ENCODE data around the gene LHFPL6. TPM values are rescaled to one million over a fixed set of nuclear protein-coding genes. Genes with fewer than 3 reads are reported as not detected.

Gene LHFPL6
- polyA plus RNA-seq (ENCODE audit: insufficient read length in 12 of 12) = 10 to 100 TPM in 11 of 12 donors, not detected in 1; 52.9 to 88.6 (median 62.4) TPM
- long read RNA-seq, donor 1, partial matches to known transcripts = 9 of 9 reads
- long read RNA-seq, donor 1, other reads (novel, unspliced or antisense) = 0 of 9 reads
- long read RNA-seq, donor 2, partial matches to known transcripts = 36 of 36 reads
- long read RNA-seq, donor 2, other reads (novel, unspliced or antisense) = 0 of 36 reads
- long read RNA-seq, donor 3, partial matches to known transcripts = 9 of 9 reads
- long read RNA-seq, donor 3, other reads (novel, unspliced or antisense) = 0 of 9 reads
- long read RNA-seq, donor 4, partial matches to known transcripts = 7 of 7 reads
- long read RNA-seq, donor 4, other reads (novel, unspliced or antisense) = 0 of 7 reads
- long read RNA-seq, donor 5, partial matches to known transcripts = 36 of 38 reads
- long read RNA-seq, donor 5, other reads (novel, unspliced or antisense) = 0 of 38 reads
- long read RNA-seq, donor 6, partial matches to known transcripts = 20 of 21 reads
- long read RNA-seq, donor 6, other reads (novel, unspliced or antisense) = 0 of 21 reads
- long read RNA-seq, donor 7, partial matches to known transcripts = 21 of 21 reads
- long read RNA-seq, donor 7, other reads (novel, unspliced or antisense) = 0 of 21 reads
- long read RNA-seq, donor 8, partial matches to known transcripts = 29 of 29 reads
- long read RNA-seq, donor 8, other reads (novel, unspliced or antisense) = 0 of 29 reads
- long read RNA-seq, donor 9, partial matches to known transcripts = 24 of 24 reads
- long read RNA-seq, donor 9, other reads (novel, unspliced or antisense) = 0 of 24 reads
- long read RNA-seq, donor 10, partial matches to known transcripts = 34 of 35 reads
- long read RNA-seq, donor 10, other reads (novel, unspliced or antisense) = 0 of 35 reads
- long read RNA-seq, donor 11, partial matches to known transcripts = 33 of 33 reads
- long read RNA-seq, donor 11, other reads (novel, unspliced or antisense) = 0 of 33 reads

GRCh38 chr13:39602614-39603366 is at the start of gene LHFPL6:
TSS of gene LHFPL6 (minus strand) at chr13:39603193.
- DNase-seq = peak; percentile 81

DNA sequence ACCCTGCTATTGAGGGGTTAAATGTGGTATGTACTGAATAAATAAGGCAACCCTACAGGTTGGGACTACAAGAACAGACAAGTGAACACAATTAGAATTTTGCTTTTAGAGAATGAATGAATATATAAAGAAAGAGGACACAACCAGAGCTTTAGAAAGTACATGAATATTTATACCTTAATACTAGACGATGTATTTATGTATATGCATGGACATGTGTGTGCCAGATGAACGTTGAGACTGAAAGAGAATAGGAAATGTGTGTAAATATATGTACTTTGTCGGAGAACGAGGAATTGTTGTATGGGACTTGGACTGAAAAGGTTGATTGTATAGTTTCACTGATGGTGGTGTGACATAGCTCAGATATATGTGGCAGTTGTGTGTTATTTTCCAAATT is 43.1 kb upstream of the LHFPL6 start:
- DNase-seq = no peak

- no peak for DNase-seq
These were observed 38.7 kb upstream of the LHFPL6 start for GRCh38 chr13:39641645-39642044.

DNA sequence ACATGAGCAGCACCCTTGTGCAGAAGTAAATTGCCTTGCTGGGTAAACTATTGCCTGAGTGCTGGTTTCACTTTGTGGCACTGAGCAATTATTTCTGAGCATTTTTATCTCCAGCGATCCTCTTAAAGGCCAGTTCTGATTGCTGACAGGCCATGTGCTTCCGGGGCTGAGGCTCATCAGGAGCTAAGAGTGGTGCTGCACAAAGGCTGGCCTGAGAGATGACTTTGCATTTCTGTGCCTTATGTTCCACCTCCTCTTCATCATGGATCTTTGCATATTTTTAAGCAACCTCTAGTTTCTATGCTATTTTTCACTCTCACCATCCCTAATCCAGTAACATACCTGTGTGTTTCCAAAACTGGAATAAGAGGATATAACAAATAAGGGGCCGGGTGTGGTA is 34.9 kb upstream of the LHFPL6 start:
- DNase-seq = no peak

DNA sequence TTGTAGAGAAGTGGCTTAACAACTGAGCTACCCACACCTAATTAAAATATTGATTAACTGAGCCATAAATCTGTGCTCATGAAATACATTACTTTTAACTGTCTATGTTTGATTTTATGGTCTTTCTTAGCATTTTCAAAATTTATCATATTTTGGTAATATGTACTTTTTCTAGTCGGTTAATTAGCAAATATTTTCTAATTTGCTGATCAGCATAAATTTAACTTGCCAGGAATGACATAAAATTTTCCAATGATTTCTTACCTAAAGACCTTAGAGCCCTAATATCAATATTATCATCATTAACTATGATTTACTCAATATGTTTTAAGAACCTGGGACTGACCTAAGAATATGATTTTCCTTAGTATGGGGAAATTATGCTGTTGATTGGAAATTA is 32.6 kb upstream of the LHFPL6 start:
- DNase-seq = no peak

DNA sequence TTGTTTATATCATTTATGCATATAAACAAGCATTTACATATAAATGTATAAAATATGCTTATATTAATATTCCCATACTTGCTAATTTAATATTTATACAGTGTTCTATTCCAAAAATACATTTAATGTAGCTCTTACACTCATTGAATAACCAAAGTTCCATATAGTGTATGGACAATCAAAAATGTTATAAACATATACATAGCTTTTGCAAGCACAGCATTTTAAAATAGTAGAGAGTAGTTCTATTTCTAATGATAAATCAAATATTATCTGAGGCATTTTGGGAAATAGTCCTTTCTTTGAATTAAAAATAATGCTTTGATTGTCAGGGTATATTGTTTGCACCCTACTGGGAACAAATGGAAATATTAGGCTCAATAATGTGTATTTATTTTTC is 30.0 kb upstream of the LHFPL6 start:
- no peak for DNase-seq

GRCh38 chr13:39631307-39631706 is 28.3 kb upstream of the LHFPL6 start:
- no peak for DNase-seq

DNA sequence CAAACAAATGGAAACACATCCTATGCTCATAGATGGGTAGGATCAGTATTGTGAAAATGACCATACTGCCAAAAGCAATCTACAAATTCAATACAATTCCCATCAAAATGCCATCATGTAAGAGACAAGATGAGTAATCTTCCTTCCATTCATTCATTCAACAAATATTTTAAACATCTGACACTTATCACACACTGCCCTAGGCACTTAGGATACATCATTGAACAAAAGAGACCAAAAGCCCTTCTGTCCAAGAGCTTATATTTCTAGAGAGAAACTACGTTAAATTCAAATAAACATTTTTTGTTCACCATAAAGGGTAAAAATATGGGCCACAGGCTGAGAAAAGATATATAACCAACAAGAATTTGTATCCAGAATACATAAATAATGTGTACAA is 20.5 kb upstream of the LHFPL6 start:
- no peak for DNase-seq

- DNase-seq = no peak
These were observed 15.6 kb upstream of the LHFPL6 start for GRCh38 chr13:39618561-39618960.

- peak; percentile 82 for DNase-seq
These were observed 13.2 kb upstream of the LHFPL6 start for GRCh38 chr13:39616087-39616694.

DNA sequence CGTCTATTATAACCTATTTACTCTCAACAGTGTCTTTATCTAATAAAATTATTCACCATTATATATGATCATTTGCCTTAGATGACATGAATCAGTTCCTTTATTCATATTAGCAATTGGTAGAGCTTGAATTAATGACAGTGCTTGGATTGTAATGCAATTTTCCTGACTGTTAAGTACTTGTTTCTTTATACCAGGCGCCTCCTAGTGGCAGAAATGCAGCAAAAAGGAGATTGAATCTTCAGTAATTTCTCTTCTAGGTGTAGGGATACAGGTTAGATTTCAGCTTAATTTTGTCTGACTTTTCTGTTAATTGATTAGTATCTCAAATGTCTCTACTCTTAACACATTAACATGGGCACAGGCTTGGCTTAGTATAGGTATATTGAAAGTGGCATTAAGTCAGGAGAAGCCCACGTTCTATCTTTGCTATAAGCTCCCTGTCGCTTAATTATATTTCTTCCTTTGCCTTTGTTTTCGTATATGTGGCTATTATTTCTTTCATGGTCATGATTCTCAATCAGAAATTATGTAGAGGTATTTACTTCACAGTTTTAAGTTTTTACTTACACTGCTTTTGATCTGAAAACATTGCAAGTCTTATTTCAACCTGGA is 9.1 kb upstream of the LHFPL6 start:
- DNase-seq = peak; percentile 75

GRCh38 chr13:39607876-39608275 is 4.9 kb upstream of the LHFPL6 start:
- DNase-seq = no peak

- no peak for DNase-seq
These were observed 2.8 kb upstream of the LHFPL6 start for GRCh38 chr13:39605677-39606320.

GRCh38 chr13:39604756-39605155 is 1.8 kb upstream of the LHFPL6 start:
- no peak for DNase-seq

DNA sequence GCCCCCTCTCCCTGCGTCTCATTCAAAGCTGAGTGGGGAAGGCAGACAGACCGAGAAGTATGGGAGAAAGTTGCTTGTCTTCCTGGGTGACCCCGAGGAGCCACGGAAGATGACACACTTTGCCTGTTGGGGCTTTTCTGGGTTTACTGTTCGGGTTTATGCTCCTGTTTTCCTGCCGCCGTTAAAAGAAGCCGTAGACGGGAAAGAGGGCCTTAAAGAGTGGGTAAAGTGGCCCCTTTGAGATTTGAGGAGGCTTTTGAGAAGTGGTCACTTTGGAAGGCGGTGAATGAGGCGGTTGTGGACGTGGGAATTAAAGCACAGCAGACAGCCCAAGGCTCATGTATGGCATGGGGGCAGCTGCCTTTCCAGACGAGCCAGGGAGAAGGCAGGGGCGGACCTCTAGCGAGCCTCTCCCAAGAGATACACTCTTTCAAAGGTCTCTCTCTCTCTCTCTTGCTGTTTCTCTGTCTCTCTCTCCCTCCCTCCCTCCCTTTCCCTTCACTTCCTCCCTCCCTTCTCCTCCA is 493 bp upstream of the LHFPL6 start:
- DNase-seq = no peak

DNA sequence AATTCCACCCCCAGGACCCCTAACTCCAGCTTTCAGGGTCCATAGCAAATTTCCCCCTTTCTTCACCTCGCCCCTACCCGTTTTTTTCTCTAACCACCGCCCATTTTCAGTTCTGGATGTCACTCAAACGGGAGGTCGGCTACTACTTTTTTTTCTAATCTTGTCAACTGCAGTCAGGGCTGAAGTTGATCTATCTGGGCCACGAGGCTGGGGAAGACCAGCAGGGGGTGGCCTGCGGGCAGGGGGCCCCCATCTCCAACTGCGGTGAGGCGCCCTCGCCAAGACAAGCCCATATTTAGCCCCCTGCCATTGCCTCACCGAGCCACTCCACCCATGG is 748 bp downstream of the LHFPL6 start:
- no peak for DNase-seq

DNA sequence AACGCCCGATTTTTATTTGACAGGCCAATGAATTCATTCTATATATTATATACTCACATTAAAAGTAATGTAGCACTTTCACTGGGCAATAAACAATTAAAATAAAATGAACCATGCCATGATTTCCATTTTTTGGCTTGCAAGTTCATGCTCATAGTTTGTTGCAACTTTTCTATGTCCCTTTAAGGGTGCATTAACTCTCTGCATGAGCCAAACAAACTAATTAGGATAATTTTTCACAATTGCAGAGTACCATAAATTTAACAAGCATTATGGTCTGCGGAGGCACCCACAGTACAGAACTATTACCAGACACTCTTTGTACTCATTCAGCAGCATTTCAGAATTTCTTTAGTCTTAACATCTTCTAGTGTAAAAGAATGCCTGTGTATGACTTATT is 1.4 kb downstream of the LHFPL6 start:
- no peak for DNase-seq

DNA sequence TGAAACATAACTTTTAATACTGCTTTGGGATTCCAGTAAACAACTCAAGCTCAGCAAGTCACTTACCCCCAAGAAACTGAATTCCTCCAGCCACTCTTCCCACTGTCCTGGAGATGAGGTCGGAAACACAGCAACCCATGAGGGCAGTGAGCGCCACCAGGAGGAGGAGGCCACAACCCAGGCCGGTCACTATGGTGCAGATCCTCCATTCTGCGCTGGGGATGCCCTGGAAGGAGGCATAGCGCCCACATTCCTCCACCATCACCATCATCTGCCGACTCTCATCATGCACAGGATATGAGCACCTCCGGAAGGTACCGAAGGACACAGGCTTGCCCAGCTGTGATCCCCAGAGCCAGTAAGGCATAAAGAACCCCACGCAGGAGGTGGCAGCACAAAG is 2.2 kb downstream of the LHFPL6 start:
- DNase-seq = no peak

- peak; percentile 63 for DNase-seq
These were observed 3.2 kb downstream of the LHFPL6 start for GRCh38 chr13:39599842-39600241.

DNA sequence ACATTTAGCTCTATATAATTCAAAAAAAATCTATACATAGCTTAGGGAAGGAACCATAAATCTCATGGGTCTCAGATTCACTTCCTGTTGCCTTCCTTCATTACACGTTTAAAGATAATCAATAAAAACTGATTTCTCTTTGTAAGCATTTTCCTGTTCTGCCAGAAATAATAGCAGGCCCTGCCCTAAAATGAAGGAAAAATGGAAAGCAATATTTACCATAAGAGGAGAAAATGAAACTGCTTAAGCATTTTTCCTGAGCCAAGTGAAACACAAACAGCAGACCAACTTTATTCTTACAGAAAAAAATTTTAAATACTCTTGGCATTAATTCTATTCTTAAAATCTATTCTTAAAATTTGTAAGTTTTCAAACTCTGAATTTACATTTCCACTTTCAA is 4.0 kb downstream of the LHFPL6 start:
- DNase-seq = no peak
